GM12801 (cell line): Measurements from ENCODE around the gene DNHD1.

ENCODE experiments used
- CTCF ChIP-seq: IDR thresholded peaks from one replicate; pipeline ENCODE4 v1.5.1; 2011; ENCODE audit warnings: control low read depth; ENCODE audit not compliant: insufficient read length; ENCODE audit errors: extremely low read depth

DNHD1 gene

DNA sequence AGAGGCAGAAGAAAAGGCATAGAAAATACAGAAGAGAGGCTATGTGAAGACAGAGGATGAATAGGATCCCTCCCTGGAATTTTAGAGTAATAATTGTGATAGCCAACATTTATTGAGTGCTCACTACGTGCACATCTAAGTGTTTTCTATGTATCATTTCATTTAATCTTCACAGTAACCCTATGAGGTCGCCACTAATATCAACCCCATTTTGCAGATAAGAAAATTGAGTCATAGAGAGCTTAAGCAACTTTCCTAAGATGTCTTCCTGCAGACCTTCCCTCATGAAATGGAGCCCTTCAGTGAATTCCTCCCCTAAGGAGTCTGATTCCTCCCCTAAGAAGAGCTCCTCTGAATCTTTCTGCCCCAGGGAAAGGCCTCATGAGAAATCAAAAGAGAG is 68.2 kb downstream of the DNHD1 start:
- TF ChIP-seq CTCF = no peak

GRCh38 chr11:6565988-6566703 is 69.1 kb downstream of the DNHD1 start:
- TF ChIP-seq CTCF = no peak

DNA sequence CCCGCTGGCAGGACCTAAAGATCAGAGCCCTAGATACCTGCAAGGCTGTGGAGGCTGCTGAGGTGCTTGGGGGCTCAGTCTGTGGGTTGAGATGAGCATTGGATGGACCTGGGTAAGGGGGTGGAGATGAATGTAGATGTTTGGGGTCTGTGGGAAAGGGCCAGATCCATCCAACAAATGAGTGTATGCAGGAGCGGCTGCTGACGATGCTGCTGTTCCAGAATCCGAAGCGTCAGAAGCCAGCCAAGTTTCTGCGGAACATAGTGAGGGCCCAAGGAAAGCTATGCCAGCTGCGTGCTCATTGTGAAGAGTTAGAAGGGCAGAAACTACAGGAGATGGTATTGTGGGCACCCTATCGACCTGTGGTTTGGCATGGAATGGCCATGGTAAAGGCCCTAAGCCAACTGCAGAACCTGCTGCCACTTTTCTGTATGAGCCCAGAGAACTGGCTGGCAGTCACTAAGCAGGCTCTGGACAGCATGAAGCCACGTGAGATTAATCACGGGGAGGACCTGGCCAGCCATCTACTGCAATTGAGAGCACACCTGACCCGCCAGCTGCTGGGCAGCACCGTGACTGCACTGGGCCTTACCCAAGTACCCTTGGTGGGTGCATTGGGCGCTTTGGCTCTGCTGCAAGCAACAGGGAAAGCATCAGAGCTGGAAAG is 69.8 kb downstream of the DNHD1 start:
- TF ChIP-seq CTCF = no peak

DNA sequence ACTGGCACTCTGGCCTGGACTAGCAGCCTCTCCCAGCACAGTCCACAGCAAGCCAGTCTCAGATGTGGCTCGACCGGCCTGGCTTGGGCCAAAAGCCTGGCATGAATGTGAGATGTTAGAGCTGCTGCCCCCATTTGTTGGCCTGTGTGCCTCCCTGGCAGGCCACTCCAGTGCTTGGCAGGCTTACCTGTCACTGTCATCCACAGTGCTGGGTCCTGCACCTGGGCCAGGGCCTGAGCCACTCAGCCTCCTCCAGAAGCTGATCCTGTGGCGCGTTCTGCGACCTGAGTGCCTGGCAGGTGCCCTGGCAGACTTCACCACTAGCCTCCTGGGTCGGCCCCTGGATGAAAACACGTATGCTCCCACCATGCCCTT is 70.3 kb downstream of the DNHD1 start:
- TF ChIP-seq CTCF = no peak

GRCh38 chr11:6568191-6568918 is 71.3 kb downstream of the DNHD1 start:
- TF ChIP-seq CTCF = no peak

DNA sequence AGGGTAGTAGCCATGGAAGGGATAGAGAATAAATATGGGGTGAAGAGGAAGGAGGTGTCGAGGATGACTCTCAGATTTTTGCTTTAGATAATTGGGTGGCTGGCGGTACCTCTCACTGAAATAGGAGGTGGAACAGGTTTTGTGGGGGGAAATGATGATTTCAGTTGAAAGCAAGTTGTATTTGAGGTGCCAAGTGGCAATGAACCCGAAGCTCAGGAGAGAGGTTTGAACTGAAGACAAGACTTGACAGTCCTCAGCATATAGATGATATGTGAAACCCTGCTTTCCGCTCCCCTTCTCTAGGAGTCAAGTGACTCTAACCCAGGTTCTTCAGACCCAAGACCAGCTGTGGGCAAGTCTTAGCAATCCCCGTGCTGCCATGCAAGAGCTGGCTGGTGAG is 72.6 kb downstream of the DNHD1 start:
- no peak for TF ChIP-seq CTCF

GRCh38 chr11:6570691-6571427 is 73.8 kb downstream of the DNHD1 start:
- no peak for TF ChIP-seq CTCF
